Stimulated activated CD4-positive, alpha-beta T cell treated with anti-CD3 and anti-CD28 coated beads, Interleukin-4, amount 100 ng/mL, for 4 hours (primary cell): ENCODE measurements around the gene TOM1L1.

Experiments used
- DNase-seq, 2 experiments: peaks; one replicate each; pipeline ENCODE4 v3.0.0-alpha.2; 2020

TOM1L1 gene

GRCh38 chr17:55002458-55002857 is 101.8 kb downstream of the TOM1L1 start:
- DNase-seq: no peak

- no peak for DNase-seq
Observed at GRCh38 chr17:55004484-55004883, 103.8 kb downstream of the TOM1L1 start.

- DNase-seq: no peak
Observed at GRCh38 chr17:55005520-55005919, 104.9 kb downstream of the TOM1L1 start.
